ENCODE data around the gene RHEX. TPM values are rescaled to one million over a fixed set of nuclear protein-coding genes. Genes with fewer than 3 reads are reported as not detected.
"Not testable (repeated sequence)": the region's sequence is repeated elsewhere in the genome, so short reads cannot be mapped to it uniquely, and the experiment has no call there.

The RHEX gene
- total RNA-seq, 2 experiments from 2014 or later = not detected

- DNase-seq (no peak), ATAC-seq (no peak)
- H3K4me3 Mint-ChIP-seq = no peak overlapping the region
- no peak overlapping the region for H3K27ac Mint-ChIP-seq
- CTCF ChIA-PET = interaction anchor here (0.8 to 1.1 kb wide), 2 partner anchors 60 to 69 kb away, joined by 4 to 8 read pairs; no protein-coding TSS in a partner anchor
- H3K27me3 Mint-ChIP-seq = peaks cover 73% of the 10 kb centered on the region
- no peaks in the 10 kb centered on the region for H3K9me3 Mint-ChIP-seq (ENCODE audit: low read depth)
- no peaks in the 10 kb centered on the region for H3K36me3 Mint-ChIP-seq
- H3K4me1 Mint-ChIP-seq = peaks cover 8% of the 10 kb centered on the region
These were observed 15.4 kb upstream of the RHEX start for GRCh38 chr1:206037581-206037980.

- CTCF ChIA-PET = interaction anchor here (1.2 to 1.5 kb wide), 2 partner anchors 9 to 67 kb away, joined by 4 to 5 read pairs; no protein-coding TSS in a partner anchor
- peaks cover 8% of the 10 kb centered on the region for H3K4me1 Mint-ChIP-seq
- H3K4me3 Mint-ChIP-seq = no peak overlapping the region
- peaks cover 64% of the 10 kb centered on the region for H3K27me3 Mint-ChIP-seq
- H3K36me3 Mint-ChIP-seq = no peaks in the 10 kb centered on the region
- DNase-seq (no peak), ATAC-seq (no peak)
- H3K9me3 Mint-ChIP-seq (ENCODE audit: low read depth) = no peaks in the 10 kb centered on the region
- H3K27ac Mint-ChIP-seq = no peak overlapping the region
These were observed 13.7 kb upstream of the RHEX start for GRCh38 chr1:206039046-206039973.

- Mint-ChIP-seq H3K9me3 (ENCODE audit: low read depth) (no peaks in the 10 kb centered on the region), H3K4me3 (no peak overlapping the region), H3K27me3 (peaks cover 55% of the 10 kb centered on the region), H3K4me1 (peaks cover 8% of the 10 kb centered on the region), H3K36me3 (no peaks in the 10 kb centered on the region), H3K27ac (no peak overlapping the region)
- no peak for ATAC-seq
- no peak for DNase-seq
- CTCF ChIA-PET = interaction anchor here (1.1 to 1.2 kb wide), 2 partner anchors 10 kb away, joined by 3 to 5 read pairs; no protein-coding TSS in a partner anchor
These were observed 12.6 kb upstream of the RHEX start for GRCh38 chr1:206040328-206040727.

GRCh38 chr1:206041640-206042039 lies 11.3 kb upstream of the RHEX start:
- no peak overlapping the region for H3K27ac Mint-ChIP-seq
- H3K4me1 Mint-ChIP-seq = peaks cover 8% of the 10 kb centered on the region
- no peaks in the 10 kb centered on the region for H3K9me3 Mint-ChIP-seq (ENCODE audit: low read depth)
- CTCF ChIA-PET = interaction anchor here (1.1 kb wide), 1 partner anchor 11 kb away, joined by 3 read pairs; no protein-coding TSS in a partner anchor
- peaks cover 45% of the 10 kb centered on the region for H3K27me3 Mint-ChIP-seq
- no peak for ATAC-seq
- no peak for DNase-seq
- H3K4me3 Mint-ChIP-seq = no peak overlapping the region
- H3K36me3 Mint-ChIP-seq = no peaks in the 10 kb centered on the region

DNA sequence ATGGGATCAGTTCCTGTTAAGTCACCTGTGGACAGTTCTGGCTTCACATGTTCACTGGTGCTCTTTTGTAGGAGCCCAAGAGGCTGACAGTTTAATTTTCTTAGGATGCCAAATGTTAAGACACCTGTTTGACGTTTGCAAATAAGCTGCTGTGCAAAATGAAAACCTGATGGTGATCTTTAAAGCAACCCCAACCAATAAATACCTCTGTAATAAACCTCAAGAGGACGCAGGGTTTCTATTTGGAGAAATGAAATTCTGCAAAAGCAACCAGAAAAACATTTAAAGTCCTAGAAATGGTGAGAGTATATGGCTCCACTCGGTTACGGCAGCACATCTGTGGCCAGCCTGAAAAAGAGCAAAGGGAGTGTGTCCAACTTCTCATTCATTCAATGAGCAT lies 5.7 kb upstream of the RHEX start:
- Mint-ChIP-seq H3K9me3 (ENCODE audit: low read depth) (no peaks in the 10 kb centered on the region), H3K27me3 (peaks cover 27% of the 10 kb centered on the region), H3K36me3 (no peaks in the 10 kb centered on the region), H3K27ac (no peak overlapping the region), H3K4me1 (peaks cover 15% of the 10 kb centered on the region), H3K4me3 (no peak overlapping the region)
- DNase-seq (no peak), ATAC-seq (no peak)
- CTCF ChIA-PET = no interaction called here

DNA sequence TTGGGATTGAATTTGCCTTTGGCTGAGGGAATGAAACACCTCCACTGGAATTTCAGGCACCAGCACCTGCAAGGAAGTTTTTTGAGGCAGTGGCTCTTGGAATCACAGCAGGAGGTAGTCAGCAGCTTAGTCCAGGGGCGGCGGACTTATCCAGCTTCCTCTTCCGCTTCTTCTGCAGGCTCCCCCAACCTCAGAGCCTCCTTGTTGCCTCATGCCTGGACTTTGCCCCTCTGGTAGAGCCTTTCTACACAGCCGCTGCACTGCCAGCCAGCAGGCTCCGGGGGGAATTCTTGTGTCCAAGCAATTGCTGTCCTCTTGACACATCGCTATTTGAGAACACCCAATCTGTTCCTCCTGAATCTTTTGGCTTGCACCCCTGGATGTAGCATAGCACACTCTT lies 4.4 kb upstream of the RHEX start:
- peaks cover 24% of the 10 kb centered on the region for H3K4me1 Mint-ChIP-seq
- H3K4me3 Mint-ChIP-seq = no peak overlapping the region
- DNase-seq (no peak), ATAC-seq (no peak)
- peaks cover 23% of the 10 kb centered on the region for H3K27me3 Mint-ChIP-seq
- H3K9me3 Mint-ChIP-seq (ENCODE audit: low read depth) = no peaks in the 10 kb centered on the region
- no peaks in the 10 kb centered on the region for H3K36me3 Mint-ChIP-seq
- CTCF ChIA-PET = interaction anchor here (0.6 to 1.3 kb wide), 3 partner anchors 11 to 21 kb away, joined by 3 to 4 read pairs (median 3); no protein-coding TSS in a partner anchor
- no peak overlapping the region for H3K27ac Mint-ChIP-seq

- Mint-ChIP-seq H3K27ac (no peak overlapping the region), H3K36me3 (no peaks in the 10 kb centered on the region), H3K27me3 (peaks cover 24% of the 10 kb centered on the region), H3K4me3 (no peak overlapping the region), H3K9me3 (ENCODE audit: low read depth) (no peaks in the 10 kb centered on the region), H3K4me1 (peaks cover 25% of the 10 kb centered on the region)
- no peak for DNase-seq
- CTCF ChIA-PET = no interaction called here
- ATAC-seq = no peak
These were observed 3.7 kb upstream of the RHEX start for GRCh38 chr1:206049293-206049692.

DNA sequence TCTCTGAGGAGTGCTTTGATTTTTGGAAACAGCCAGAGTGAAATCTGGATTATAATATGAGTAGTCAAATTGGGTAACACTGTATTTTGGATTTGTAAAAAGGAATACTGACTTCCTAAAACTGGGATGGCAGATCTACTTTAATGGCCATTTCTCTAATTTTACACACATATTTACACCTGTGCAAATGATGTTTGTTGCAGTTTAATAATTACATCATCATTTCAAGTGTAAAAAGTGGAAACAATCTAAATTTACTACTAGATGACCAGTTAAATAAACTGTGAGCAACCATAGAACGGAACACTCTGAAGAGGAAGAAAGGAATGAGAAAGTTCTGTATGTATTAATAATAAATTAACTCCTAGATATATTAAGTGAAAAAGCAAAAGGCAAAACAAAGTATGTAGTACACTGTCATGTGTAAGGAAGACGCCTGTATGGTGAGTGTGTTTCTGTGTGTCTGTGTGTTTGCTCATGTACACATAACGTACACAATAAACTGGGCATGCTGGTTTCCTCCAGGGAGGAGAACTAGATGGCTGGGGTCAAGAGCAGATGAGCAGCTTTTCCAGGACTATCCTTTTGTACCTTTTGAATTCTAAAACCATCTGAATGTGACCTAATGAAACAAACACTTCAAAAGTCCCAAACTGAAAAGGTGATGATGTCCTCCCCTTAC lies 2.9 kb upstream of the RHEX start:
- CTCF ChIA-PET = no interaction called here
- DNase-seq = no peak
- no peaks in the 10 kb centered on the region for H3K36me3 Mint-ChIP-seq
- ATAC-seq = no peak
- H3K4me3 Mint-ChIP-seq = no peak overlapping the region
- H3K27ac Mint-ChIP-seq = no peak overlapping the region
- H3K9me3 Mint-ChIP-seq (ENCODE audit: low read depth) = no peaks in the 10 kb centered on the region
- peaks cover 25% of the 10 kb centered on the region for H3K4me1 Mint-ChIP-seq
- peaks cover 24% of the 10 kb centered on the region for H3K27me3 Mint-ChIP-seq

GRCh38 chr1:206050655-206051235 lies 2.2 kb upstream of the RHEX start:
- no peaks in the 10 kb centered on the region for H3K36me3 Mint-ChIP-seq
- CTCF ChIA-PET = interaction anchor here (0.9 kb wide), 1 partner anchor 55 kb away, joined by 3 read pairs; no protein-coding TSS in a partner anchor
- H3K27ac Mint-ChIP-seq = peak overlapping the region; percentile 22
- H3K4me3 Mint-ChIP-seq = no peak overlapping the region
- no peaks in the 10 kb centered on the region for H3K9me3 Mint-ChIP-seq (ENCODE audit: low read depth)
- ATAC-seq (peak; percentile 70), DNase-seq (peak; percentile 50)
- H3K4me1 Mint-ChIP-seq = peaks cover 25% of the 10 kb centered on the region
- peaks cover 24% of the 10 kb centered on the region for H3K27me3 Mint-ChIP-seq

GRCh38 chr1:206052231-206052865 lies 625 bp upstream of the RHEX start:
- H3K4me3 Mint-ChIP-seq; CTCF ChIA-PET; DNase-seq; H3K27ac Mint-ChIP-seq; H3K36me3 Mint-ChIP-seq; ATAC-seq; H3K9me3 Mint-ChIP-seq (ENCODE audit: low read depth): not testable (repeated sequence)
- Mint-ChIP-seq H3K27me3 (peaks cover 28% of the 10 kb centered on the region), H3K4me1 (peaks cover 25% of the 10 kb centered on the region)

- Mint-ChIP-seq H3K27me3 (peaks cover 18% of the 10 kb centered on the region), H3K4me1 (peaks cover 25% of the 10 kb centered on the region)
- ATAC-seq; H3K36me3 Mint-ChIP-seq; H3K9me3 Mint-ChIP-seq (ENCODE audit: low read depth); H3K27ac Mint-ChIP-seq; DNase-seq; H3K4me3 Mint-ChIP-seq; CTCF ChIA-PET: not testable (repeated sequence)
These were observed 643 bp downstream of the RHEX start for GRCh38 chr1:206053616-206054015.

DNA sequence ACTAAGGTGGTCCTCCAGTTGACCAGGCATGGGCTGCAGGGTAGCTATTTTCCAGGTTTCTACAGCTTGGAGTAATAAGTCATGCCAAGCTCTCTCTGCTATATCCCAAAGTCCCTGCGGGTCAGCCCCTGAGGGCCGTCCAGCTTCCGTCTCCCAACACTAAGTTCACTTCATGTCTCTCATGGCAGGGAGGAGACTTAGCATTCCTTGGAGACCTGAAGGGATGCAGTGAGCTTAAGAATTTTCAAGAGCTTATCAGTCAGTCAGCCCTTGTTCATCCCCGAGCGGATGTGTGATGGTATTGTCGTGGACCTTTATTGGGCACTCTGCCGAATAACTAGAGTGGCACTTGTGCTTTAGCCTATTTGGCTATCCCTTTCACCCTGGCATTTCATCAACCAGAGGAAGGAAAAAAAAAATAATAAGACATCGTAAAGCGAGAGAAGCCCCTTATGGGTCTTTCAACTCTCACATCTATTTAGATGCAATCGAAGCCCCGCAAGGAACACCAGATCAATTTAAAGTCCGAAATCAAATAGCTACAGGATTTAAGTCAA lies 2.2 kb downstream of the RHEX start:
- CTCF ChIA-PET = interaction anchor here (1.1 to 3.9 kb wide), 3 partner anchors 9 to 78 kb away, joined by 3 to 15 read pairs (median 4); no protein-coding TSS in a partner anchor
- H3K27ac Mint-ChIP-seq; H3K9me3 Mint-ChIP-seq (ENCODE audit: low read depth); H3K4me3 Mint-ChIP-seq; H3K36me3 Mint-ChIP-seq; ATAC-seq; DNase-seq: not testable (repeated sequence)
- H3K4me1 Mint-ChIP-seq = peaks cover 25% of the 10 kb centered on the region
- H3K27me3 Mint-ChIP-seq = peaks cover 14% of the 10 kb centered on the region
